ENCODE measurements around the gene NTNG1. TPM values are rescaled to one million over a fixed set of nuclear protein-coding genes. Genes with fewer than 3 reads are reported as not detected.

Gene NTNG1
- total RNA-seq, 1 experiment from 2014 or later = 1.5 TPM

GRCh38 chr1:107299521-107299920 is 158.7 kb downstream of the NTNG1 start:
- Histone ChIP-seq H3K14ac (ENCODE audit: insufficient read depth, low read length) (no peak overlapping the region), H3K79me2 (ENCODE audit: insufficient read depth, low read length) (no peaks in the 10 kb centered on the region; the same call in 1 of the 2 replicates), H4K20me1 (ENCODE audit: control insufficient read depth, insufficient read depth, insufficient read length) (no peaks in the 10 kb centered on the region), H3K9ac (ENCODE audit: extremely low read depth, insufficient read length, low read length) (no peak overlapping the region), H3K27me3 (ENCODE audit: insufficient read depth, low read length) (no peaks in the 10 kb centered on the region), H3K4me2 (ENCODE audit: insufficient read depth, insufficient read length, low read length) (no peak overlapping the region), H3K23me2 (ENCODE audit: insufficient read length, low read depth, low read length, poor library complexity, severe bottlenecking) (no peaks in the 10 kb centered on the region), H3K27ac (ENCODE audit: insufficient read length, low read depth, low read length) (no peak overlapping the region), H3K4ac (ENCODE audit: low read depth, low read length) (no peak overlapping the region), H4K5ac (ENCODE audit: insufficient read length, low read depth, low read length) (no peak overlapping the region), H3K23ac (ENCODE audit: insufficient read length, low read depth, low read length) (no peak overlapping the region), H4K8ac (replicated peaks; ENCODE audit: insufficient read length, low read depth, low read length) (no peak overlapping the region), H3K56ac (ENCODE audit: insufficient read length, low read depth, low read length) (no peak overlapping the region), H2BK20ac (ENCODE audit: low read depth, low read length, poor library complexity, severe bottlenecking) (no peak overlapping the region), H2BK15ac (ENCODE audit: low read depth, low read length) (no peak overlapping the region), H3T11ph (ENCODE audit: low read length) (no peak overlapping the region), H3K9me3 (ENCODE audit: control insufficient read depth, low read depth, low read length) (no peaks in the 10 kb centered on the region), H2BK5ac (ENCODE audit: insufficient read length, low read length) (no peak overlapping the region), H3K79me1 (ENCODE audit: insufficient read depth, low read depth, low read length, poor library complexity, severe bottlenecking) (no peaks in the 10 kb centered on the region), H2BK120ac (ENCODE audit: low read depth, low read length, poor library complexity, severe bottlenecking) (no peak overlapping the region), H3K4me1 (ENCODE audit: insufficient read depth, low read length) (no peaks in the 10 kb centered on the region), H2BK12ac (ENCODE audit: insufficient read length, low read depth, low read length) (no peak overlapping the region), H2AFZ (ENCODE audit: low read length) (no peak overlapping the region), H4K91ac (ENCODE audit: insufficient read length, low read depth, low read length) (no peak overlapping the region), H3K18ac (ENCODE audit: insufficient read length, low read depth, low read length) (no peak overlapping the region), H2AK5ac (ENCODE audit: insufficient read length, low read length) (no peak overlapping the region)
- H3K4me1 Mint-ChIP-seq = no peaks in the 10 kb centered on the region
- H3K36me3 Mint-ChIP-seq (ENCODE audit: insufficient read depth in 1 of 3, low read depth in 3 of 3) = no peaks in the 10 kb centered on the region
- no peaks in the 10 kb centered on the region for H3K9me3 Mint-ChIP-seq
- no CpG with 5 or more reads among the region's 3 CpGs for WGBS (ENCODE audit: extremely low coverage, insufficient read length, low lambda C conversion rate)
- H3K27ac Mint-ChIP-seq = no peak overlapping the region
- no peak for DNase-seq
- no peak for TF ChIP-seq CTCF (conservative IDR thresholded peaks at IDR 0.05)
- H3K27me3 Mint-ChIP-seq (ENCODE audit: low read depth) = no peaks in the 10 kb centered on the region
- no peak overlapping the region for H3K4me3 Mint-ChIP-seq
